Stimulated activated CD8-positive, alpha-beta memory T cell treated with anti-CD3 and anti-CD28 coated beads, Interleukin-2, amount 100 ng/mL, for 48 hours (primary cell): Measurements from ENCODE around the gene VSTM4.

Source experiments
- DNase-seq, 2 donors: peaks; one replicate each; pipeline ENCODE4 v3.0.0-alpha.2; 2020; ENCODE audit warnings: low read depth in 2 of 2

Gene VSTM4

DNA sequence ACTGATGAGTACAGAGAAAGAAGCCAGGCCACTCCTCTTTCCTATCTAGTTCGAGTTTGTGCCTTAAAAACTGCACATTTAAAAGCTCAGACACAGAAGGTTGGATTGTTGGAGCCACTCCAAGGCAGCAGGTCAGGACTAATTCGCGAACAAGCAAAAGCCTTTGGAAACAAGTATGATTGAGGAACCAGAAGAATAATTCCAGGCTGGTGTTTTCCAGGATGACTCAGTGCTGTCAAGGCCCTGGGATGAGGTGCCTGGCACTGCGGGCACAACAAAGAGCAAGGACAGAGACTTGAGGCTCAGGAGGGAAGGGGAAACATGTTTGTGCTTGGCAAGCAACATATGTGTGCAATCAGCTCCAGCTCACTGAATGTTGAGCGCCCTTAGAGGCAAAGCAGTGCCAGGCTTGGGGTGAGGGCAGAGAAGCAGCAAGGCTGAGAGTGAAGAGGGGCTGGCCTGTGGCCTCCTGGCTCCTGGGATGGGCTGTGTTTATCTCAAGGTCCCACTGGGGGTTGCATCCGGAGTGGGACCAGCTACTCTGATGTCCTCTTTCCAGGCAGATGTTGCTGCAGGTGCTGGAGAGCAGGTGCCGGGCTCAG, 44.1 kb downstream of the VSTM4 start:
- DNase-seq: no peak

GRCh38 chr10:49070701-49071100, 44.6 kb downstream of the VSTM4 start:
- no peak for DNase-seq

GRCh38 chr10:49068672-49069217, 46.6 kb downstream of the VSTM4 start:
- DNase-seq: no peak

- DNase-seq: no peak
Observed at GRCh38 chr10:49068209-49068608, 47.1 kb downstream of the VSTM4 start.

DNA sequence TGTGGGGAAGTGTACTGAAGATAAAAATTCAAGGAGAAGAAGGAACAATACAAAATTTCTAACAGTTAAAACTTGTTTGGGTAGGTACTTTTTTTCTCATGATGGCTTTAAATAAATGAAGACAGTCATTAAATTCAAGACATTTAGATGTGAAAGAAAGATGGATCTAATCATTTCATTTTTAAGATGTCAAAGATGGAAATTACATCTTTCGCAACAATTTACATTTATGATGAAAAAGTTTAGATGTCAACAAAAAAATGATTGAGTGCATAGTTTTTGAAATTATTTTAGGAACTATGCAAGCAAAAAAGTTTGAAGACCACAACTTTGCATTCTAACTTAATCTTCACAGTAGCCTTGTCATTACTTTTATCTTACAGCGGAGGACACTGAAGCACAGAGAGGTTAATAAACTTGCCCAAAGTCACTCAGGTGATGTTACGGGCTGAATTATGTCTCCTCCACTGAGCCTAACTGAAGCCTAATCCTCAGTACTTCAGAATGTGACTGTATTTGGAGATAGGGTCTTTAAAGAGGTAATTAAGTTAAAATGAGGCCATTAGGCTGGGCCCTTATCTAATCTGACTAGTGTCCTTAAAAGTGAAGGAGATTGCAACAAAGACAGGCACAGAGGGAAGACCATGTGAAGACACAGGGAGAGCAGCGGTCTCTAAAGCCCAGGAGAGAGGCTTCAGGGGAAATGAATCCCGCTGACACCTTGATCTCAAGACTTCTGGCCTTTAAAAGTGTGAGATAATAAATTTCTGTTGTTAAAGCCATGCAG, 48.2 kb downstream of the VSTM4 start:
- no peak for DNase-seq

GRCh38 chr10:49062229-49062628, 53.1 kb downstream of the VSTM4 start:
- DNase-seq: no peak

DNA sequence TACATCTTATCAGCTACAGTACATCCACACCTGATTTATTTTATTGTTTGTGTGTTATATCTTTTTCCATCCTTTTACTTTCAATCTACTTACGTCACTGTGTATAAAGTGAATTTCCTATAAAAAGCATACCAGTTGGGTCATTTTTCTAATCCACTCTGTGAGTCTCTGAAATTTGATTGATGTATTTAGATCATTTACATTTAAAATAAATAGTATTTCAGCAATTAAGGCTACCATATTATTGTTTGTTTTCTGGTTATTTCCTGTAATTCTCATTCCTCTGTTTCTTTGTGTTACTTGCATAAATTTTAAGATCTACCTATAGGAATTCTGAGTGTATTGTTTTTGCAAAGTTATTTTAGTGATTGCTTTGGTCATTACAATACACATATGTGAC, 53.7 kb downstream of the VSTM4 start:
- DNase-seq: no peak

GRCh38 chr10:49058463-49059255, 56.7 kb downstream of the VSTM4 start:
- DNase-seq: no peak

DNA sequence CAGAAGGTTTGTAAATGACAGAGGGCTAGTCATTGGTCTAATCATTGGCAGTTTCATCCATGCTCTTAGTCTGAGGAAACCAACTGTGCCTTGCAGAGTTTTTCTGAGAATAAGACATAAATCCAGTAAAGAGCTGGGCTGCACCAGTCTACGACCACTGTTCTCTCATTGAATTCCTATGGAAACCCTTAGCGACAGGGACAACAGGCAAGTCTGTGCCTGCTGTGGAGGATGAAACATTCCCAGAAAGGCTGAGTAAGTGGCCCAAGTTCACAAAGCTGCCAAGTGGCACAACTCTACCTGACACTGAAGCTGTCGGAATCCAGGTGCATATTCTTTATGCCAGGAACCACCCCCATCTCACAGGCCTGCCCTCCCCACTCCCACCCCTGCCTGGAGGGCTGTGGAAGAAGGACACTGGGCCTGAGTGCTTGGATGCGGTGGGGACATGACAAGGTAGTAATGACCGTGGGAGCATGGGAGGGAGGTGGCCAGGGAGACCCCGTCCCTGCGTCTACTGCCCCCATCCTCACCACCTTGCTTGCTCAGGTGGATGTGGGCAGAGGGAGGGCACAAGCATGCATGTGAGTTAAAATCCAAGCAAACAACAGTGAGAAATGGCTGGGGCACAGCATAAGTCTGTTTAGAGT, 58.0 kb downstream of the VSTM4 start:
- DNase-seq: no peak

GRCh38 chr10:49056356-49056755, 59.0 kb downstream of the VSTM4 start:
- no peak for DNase-seq

- no peak for DNase-seq
Observed at GRCh38 chr10:49055221-49055849, 60.0 kb downstream of the VSTM4 start.

- DNase-seq: no peak
Observed at GRCh38 chr10:49054753-49055152, 60.6 kb downstream of the VSTM4 start.

GRCh38 chr10:49053998-49054692, 61.2 kb downstream of the VSTM4 start:
- no peak for DNase-seq

- no peak for DNase-seq
Observed at GRCh38 chr10:49053053-49053997, 62.0 kb downstream of the VSTM4 start.

DNA sequence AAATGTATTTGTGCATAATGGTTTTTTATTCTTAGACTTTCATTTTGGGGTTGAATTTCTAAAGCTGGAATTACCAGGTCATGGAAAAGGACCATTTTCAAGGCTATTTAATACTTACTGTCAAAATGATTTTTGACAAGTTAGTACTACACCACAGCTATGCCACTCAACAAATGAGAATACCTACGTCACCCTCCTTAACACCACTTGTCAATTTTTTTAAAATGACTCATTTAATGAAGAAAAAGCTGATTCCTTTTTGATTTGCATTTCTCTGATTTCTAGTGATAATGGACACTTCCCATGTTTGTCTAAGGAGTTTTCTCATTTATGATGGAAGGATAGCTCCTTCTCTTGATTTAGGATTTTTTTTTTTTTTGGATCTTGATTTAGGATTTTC, 63.3 kb downstream of the VSTM4 start:
- no peak for DNase-seq

- DNase-seq: no peak
Observed at GRCh38 chr10:49050906-49051305, 64.4 kb downstream of the VSTM4 start.

DNA sequence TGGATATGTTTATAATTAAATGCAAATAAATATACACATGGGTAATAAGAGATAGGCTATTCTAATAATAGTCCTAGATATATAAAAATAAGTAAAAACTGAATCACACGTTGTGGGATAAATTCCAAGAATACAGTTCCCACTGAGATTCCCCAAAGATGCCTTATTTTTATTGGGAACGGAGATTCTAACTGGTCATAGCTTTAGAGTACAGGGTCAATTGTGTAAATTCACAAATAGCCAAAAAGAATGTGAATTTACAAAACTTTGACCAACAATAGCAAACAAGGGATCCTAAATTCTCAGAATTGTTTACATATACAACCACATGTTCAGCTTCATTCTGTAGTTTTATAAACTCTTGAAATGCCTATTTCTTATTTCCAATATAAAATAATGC, 65.0 kb downstream of the VSTM4 start:
- DNase-seq: no peak

GRCh38 chr10:49049660-49050059, 65.7 kb downstream of the VSTM4 start:
- DNase-seq: no peak

GRCh38 chr10:49047128-49047639, 68.1 kb downstream of the VSTM4 start:
- DNase-seq: no peak
